ENCODE results near the gene HTRA3. TPM values are rescaled to one million over a fixed set of nuclear protein-coding genes. Genes with fewer than 3 reads are reported as not detected.

The HTRA3 gene
- total and polyA plus RNA-seq, 10 donors: 0.26 to 5.5 (median 2.5) TPM

GRCh38 chr4:8279321-8280157 is 10.0 kb downstream of the HTRA3 start:
- Histone ChIP-seq H3K4me1 (peaks cover 0 to 36% (median 7%) of the 10 kb centered on the region in 6 donors), H3K9me3 (no peaks in the 10 kb centered on the region), H3K27me3 (replicated peaks in 1 of 7) (peaks cover 0 to 46% (median 0%) of the 10 kb centered on the region in 7 donors), H3K36me3 (no peaks in the 10 kb centered on the region), H3K4me3 (no peak overlapping the region), H3K27ac (no peak overlapping the region)
- intact Hi-C loops (cut with DNase I; ENCODE audit: low total_unique reads): no loop called here
- TF ChIP-seq POLR2AphosphoS5 (IDR thresholded peaks at IDR 0.05): no peak
- TF ChIP-seq, protein P1, sequence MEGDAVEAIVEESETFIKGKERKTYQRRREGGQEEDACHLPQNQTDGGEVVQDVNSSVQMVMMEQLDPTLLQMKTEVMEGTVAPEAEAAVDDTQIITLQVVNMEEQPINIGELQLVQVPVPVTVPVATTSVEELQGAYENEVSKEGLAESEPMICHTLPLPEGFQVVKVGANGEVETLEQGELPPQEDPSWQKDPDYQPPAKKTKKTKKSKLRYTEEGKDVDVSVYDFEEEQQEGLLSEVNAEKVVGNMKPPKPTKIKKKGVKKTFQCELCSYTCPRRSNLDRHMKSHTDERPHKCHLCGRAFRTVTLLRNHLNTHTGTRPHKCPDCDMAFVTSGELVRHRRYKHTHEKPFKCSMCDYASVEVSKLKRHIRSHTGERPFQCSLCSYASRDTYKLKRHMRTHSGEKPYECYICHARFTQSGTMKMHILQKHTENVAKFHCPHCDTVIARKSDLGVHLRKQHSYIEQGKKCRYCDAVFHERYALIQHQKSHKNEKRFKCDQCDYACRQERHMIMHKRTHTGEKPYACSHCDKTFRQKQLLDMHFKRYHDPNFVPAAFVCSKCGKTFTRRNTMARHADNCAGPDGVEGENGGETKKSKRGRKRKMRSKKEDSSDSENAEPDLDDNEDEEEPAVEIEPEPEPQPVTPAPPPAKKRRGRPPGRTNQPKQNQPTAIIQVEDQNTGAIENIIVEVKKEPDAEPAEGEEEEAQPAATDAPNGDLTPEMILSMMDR (IDR thresholded peaks at IDR 0.05 in 8 of 11, conservative IDR thresholded peaks at IDR 0.05 in 3 of 11): no peak
- TF ChIP-seq POLR2A (IDR thresholded peaks at IDR 0.05): no peak
- WGBS, 5 donors: 69 to 81% (median 73%) methylated on average over 16 to 22 of the region's 22 CpGs
- DNase-seq: peak; percentile 54

GRCh38 chr4:8280158-8280875 is 10.8 kb downstream of the HTRA3 start:
- peak; percentile 59 for DNase-seq
- 87 to 92% (median 87%) methylated on average over 18 to 25 of the region's 25 CpGs for WGBS, 5 donors
- H3K27me3 ChIP-seq (replicated peaks in 1 of 7): peaks cover 0 to 42% (median 0%) of the 10 kb centered on the region in 7 donors
- H3K9me3 ChIP-seq: no peaks in the 10 kb centered on the region
- intact Hi-C loops (cut with DNase I; ENCODE audit: low total_unique reads): no loop called here
- H3K27ac ChIP-seq: no peak overlapping the region
- TF ChIP-seq POLR2AphosphoS5 (IDR thresholded peaks at IDR 0.05) (no peak), POLR2A (IDR thresholded peaks at IDR 0.05) (no peak)
- TF ChIP-seq, protein P1 (IDR thresholded peaks at IDR 0.05 in 8 of 11, conservative IDR thresholded peaks at IDR 0.05 in 3 of 11): no peak
- peaks cover 0 to 30% (median 4%) of the 10 kb centered on the region in 6 donors for H3K4me1 ChIP-seq
- no peaks in the 10 kb centered on the region for H3K36me3 ChIP-seq
- no peak overlapping the region for H3K4me3 ChIP-seq

DNA sequence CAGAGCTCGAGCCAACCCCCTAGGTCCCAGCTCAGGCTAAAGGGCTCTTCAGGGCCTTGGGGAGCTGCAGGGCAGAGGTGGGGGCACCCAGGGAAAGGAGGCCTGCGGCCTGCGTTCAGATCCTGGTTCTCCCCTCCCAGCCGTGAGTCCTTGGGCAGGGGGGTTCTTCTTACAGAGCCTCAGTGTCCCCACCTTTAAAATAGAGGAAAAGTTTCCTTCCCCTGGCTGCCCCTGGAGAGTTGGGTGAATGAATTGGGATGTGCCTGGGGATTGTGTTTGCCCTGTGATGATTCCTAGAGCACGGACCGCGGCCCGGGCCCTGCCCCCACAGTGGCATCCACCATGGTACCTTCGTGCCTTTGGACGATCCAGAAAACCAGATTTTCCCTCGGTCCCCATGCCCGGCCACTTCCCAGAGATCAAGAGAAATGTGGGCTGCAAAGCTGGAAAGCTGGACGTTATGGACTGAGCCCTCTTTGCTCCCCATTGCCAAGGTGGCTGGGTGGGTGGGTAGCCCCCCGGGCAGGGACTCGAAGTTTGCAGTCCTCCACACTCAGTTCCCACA is 11.4 kb downstream of the HTRA3 start:
- no peak overlapping the region for H3K4me3 ChIP-seq
- DNase-seq: peak; percentile 34
- TF ChIP-seq POLR2AphosphoS5 (IDR thresholded peaks at IDR 0.05): no peak
- TF ChIP-seq, protein P1 (IDR thresholded peaks at IDR 0.05 in 8 of 11, conservative IDR thresholded peaks at IDR 0.05 in 3 of 11): no peak
- TF ChIP-seq POLR2A (IDR thresholded peaks at IDR 0.05): no peak
- no peaks in the 10 kb centered on the region for H3K36me3 ChIP-seq
- intact Hi-C loops (cut with DNase I; ENCODE audit: low total_unique reads): no loop called here
- 90 to 98% (median 94%) methylated on average over 12 to 15 of the region's 15 CpGs for WGBS, 5 donors
- H3K27ac ChIP-seq: no peak overlapping the region
- H3K27me3 ChIP-seq (replicated peaks in 1 of 7): peaks cover 0 to 37% (median 0%) of the 10 kb centered on the region in 7 donors
- peaks cover 0 to 30% (median 3%) of the 10 kb centered on the region in 6 donors for H3K4me1 ChIP-seq
- H3K9me3 ChIP-seq: no peaks in the 10 kb centered on the region
